OCI-M2 (cell line): ENCODE measurements around the gene CRLF1.

Source experiments
- DNase-seq: peaks from one replicate; lab custom pipeline; 2025; ENCODE audit not compliant: unreplicated experiment; lab: John Stamatoyannopoulos, UW

Gene CRLF1

GRCh38 chr19:18558604-18559003 is 48.0 kb downstream of the CRLF1 start:
- DNase-seq: no peak

- DNase-seq: no peak
These were observed 48.4 kb downstream of the CRLF1 start for GRCh38 chr19:18558202-18558555.

- DNase-seq: peak; percentile 92
These were observed 49.0 kb downstream of the CRLF1 start, which contains the start of gene KXD1 for GRCh38 chr19:18557411-18558201. KXD1 (plus strand) TSS chr19:18557870; CDS start chr19:18562057, 4,187 bp downstream.

- DNase-seq: no peak
These were observed 55.0 kb downstream of the CRLF1 start for GRCh38 chr19:18551631-18552030.

GRCh38 chr19:18543814-18544475 is 62.7 kb downstream of the CRLF1 start:
- peak; percentile 96 for DNase-seq
